ENCODE measurements around the gene SLC35E1. TPM values are rescaled to one million over a fixed set of nuclear protein-coding genes. Genes with fewer than 3 reads are reported as not detected.

SLC35E1 gene
- total RNA-seq, 1 experiment from 2014 or later = 35.8 TPM

DNA sequence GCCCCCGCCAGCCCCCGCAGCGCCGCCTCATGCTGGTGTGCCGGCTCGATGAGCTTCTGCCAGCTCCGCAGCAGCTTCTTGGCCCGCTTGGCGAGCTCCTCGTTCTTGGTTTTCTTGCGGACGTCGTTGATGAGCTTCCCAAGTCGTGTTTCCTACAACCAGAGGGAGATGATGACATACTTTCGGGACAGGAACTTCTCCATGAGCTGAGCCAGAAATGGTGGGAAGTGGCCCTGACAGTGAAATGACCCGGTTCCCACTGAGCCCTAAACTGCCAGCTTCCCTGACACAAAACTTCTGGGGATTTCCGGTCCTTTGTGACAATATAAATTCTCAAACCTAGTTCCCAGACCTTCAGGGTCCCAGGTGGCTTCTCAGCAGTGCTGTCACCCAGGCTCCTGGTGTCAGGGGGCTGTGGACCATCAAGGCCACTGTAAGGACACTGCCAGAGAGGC is 5.3 kb upstream of the SLC35E1 start:
- H2BK120ac ChIP-seq (ENCODE audit: low read depth, low read length, poor library complexity, severe bottlenecking) = no peak overlapping the region
- no peak overlapping the region for H2BK15ac ChIP-seq (ENCODE audit: low read depth, low read length)
- no CpG with 5 or more reads among the region's 17 CpGs for whole genome bisulfite sequencing (ENCODE audit: extremely low coverage, insufficient read length, low lambda C conversion rate)
- H3K79me1 ChIP-seq (ENCODE audit: insufficient read depth, low read depth, low read length, poor library complexity, severe bottlenecking) = peaks cover 14% of the 10 kb centered on the region
- no peak overlapping the region for H3K23ac ChIP-seq (ENCODE audit: insufficient read length, low read depth, low read length)
- H2AFZ ChIP-seq (ENCODE audit: low read length) = no peak overlapping the region
- no peak overlapping the region for H3K4me2 ChIP-seq (ENCODE audit: insufficient read depth, insufficient read length, low read length)
- no peak for DNase-seq
- H4K8ac ChIP-seq (replicated peaks; ENCODE audit: insufficient read length, low read depth, low read length) = no peak overlapping the region
- no peak overlapping the region for H3K14ac ChIP-seq (ENCODE audit: insufficient read depth, low read length)
- no peak overlapping the region for H3K4me3 Mint-ChIP-seq
- H3K4ac ChIP-seq (ENCODE audit: low read depth, low read length) = no peak overlapping the region
- no peaks in the 10 kb centered on the region for H3K9me3 ChIP-seq (ENCODE audit: control insufficient read depth, low read depth, low read length)
- H3K56ac ChIP-seq (ENCODE audit: insufficient read length, low read depth, low read length) = no peak overlapping the region
- peaks cover 10 to 16% of the 10 kb centered on the region in 2 experiments for H3K4me1 Mint-ChIP-seq
- no peak overlapping the region for H4K91ac ChIP-seq (ENCODE audit: insufficient read length, low read depth, low read length)
- H3K27ac ChIP-seq (ENCODE audit: insufficient read length, low read depth, low read length) = no peak overlapping the region
- peaks cover 8% of the 10 kb centered on the region for H3K23me2 ChIP-seq (ENCODE audit: insufficient read length, low read depth, low read length, poor library complexity, severe bottlenecking)
- H3K18ac ChIP-seq (ENCODE audit: insufficient read length, low read depth, low read length) = no peak overlapping the region
- H3K27ac Mint-ChIP-seq = no peak overlapping the region
- H4K20me1 ChIP-seq (ENCODE audit: control insufficient read depth, insufficient read depth, insufficient read length) = no peaks in the 10 kb centered on the region
- H4K5ac ChIP-seq (ENCODE audit: insufficient read length, low read depth, low read length) = no peak overlapping the region
- no peak overlapping the region for H2BK5ac ChIP-seq (ENCODE audit: insufficient read length, low read length)
- no peak overlapping the region for H2AK5ac ChIP-seq (ENCODE audit: insufficient read length, low read length)
- no peak overlapping the region for H2BK20ac ChIP-seq (ENCODE audit: low read depth, low read length, poor library complexity, severe bottlenecking)
- no peaks in the 10 kb centered on the region for H3K27me3 ChIP-seq (ENCODE audit: insufficient read depth, low read length)
- no peak for TF ChIP-seq CTCF (conservative IDR thresholded peaks at IDR 0.05)
- H3K79me2 ChIP-seq (ENCODE audit: insufficient read depth, low read length) = peaks cover 6% of the 10 kb centered on the region; the same call in 1 of the 2 replicates
- H3K4me1 ChIP-seq (ENCODE audit: insufficient read depth, low read length) = no peaks in the 10 kb centered on the region
- H3K9me3 Mint-ChIP-seq = no peaks in the 10 kb centered on the region; a peak in 1 of 5 replicates
- H3K27me3 Mint-ChIP-seq (ENCODE audit: low read depth) = no peaks in the 10 kb centered on the region
- no peak overlapping the region for H2BK12ac ChIP-seq (ENCODE audit: insufficient read length, low read depth, low read length)
- peaks cover 10 to 23% (median 18%) of the 10 kb centered on the region in 3 experiments; a peak in 6 of 7 replicates for H3K36me3 Mint-ChIP-seq (ENCODE audit: insufficient read depth in 1 of 3, low read depth in 3 of 3)
- no peak overlapping the region for H3T11ph ChIP-seq (ENCODE audit: low read length)
- no peak overlapping the region for H3K9ac ChIP-seq (ENCODE audit: extremely low read depth, insufficient read length, low read length)
